ENCODE measurements around the gene SCIN. TPM values are rescaled to one million over a fixed set of nuclear protein-coding genes. Genes with fewer than 3 reads are reported as not detected.
"Not testable (repeated sequence)": the region's sequence is repeated elsewhere in the genome, so short reads cannot be mapped to it uniquely, and the experiment has no call there.

The SCIN gene
- total and polyA plus RNA-seq, 7 donors: 0.28 to 59.4 (median 1.8) TPM

GRCh38 chr7:12685550-12685949 is 115.0 kb downstream of the SCIN start:
- Histone ChIP-seq H3K27me3 (no peaks in the 10 kb centered on the region), H3K4me1 (peaks cover 0 to 15% (median 10%) of the 10 kb centered on the region in 4 donors), H3K4me3 (no peak overlapping the region), H3K36me3 (no peaks in the 10 kb centered on the region), H3K27ac (peak overlapping the region; percentile 88 to 97 (median 94)), H3K9me3 (no peaks in the 10 kb centered on the region)
- DNase-seq: no peak
- WGBS, 2 donors: 89% methylated on average over 13 of the region's 13 CpGs
- TF ChIP-seq POLR2A (IDR thresholded peaks at IDR 0.05): no peak
- TF ChIP-seq EP300 (IDR thresholded peaks at IDR 0.05): no peak
- TF ChIP-seq, protein P1, sequence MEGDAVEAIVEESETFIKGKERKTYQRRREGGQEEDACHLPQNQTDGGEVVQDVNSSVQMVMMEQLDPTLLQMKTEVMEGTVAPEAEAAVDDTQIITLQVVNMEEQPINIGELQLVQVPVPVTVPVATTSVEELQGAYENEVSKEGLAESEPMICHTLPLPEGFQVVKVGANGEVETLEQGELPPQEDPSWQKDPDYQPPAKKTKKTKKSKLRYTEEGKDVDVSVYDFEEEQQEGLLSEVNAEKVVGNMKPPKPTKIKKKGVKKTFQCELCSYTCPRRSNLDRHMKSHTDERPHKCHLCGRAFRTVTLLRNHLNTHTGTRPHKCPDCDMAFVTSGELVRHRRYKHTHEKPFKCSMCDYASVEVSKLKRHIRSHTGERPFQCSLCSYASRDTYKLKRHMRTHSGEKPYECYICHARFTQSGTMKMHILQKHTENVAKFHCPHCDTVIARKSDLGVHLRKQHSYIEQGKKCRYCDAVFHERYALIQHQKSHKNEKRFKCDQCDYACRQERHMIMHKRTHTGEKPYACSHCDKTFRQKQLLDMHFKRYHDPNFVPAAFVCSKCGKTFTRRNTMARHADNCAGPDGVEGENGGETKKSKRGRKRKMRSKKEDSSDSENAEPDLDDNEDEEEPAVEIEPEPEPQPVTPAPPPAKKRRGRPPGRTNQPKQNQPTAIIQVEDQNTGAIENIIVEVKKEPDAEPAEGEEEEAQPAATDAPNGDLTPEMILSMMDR (IDR thresholded peaks at IDR 0.05): no peak
- TF ChIP-seq POLR2AphosphoS5 (IDR thresholded peaks at IDR 0.05): no peak
- intact Hi-C loops (cut with DNase I): no loop called here

- DNase-seq: peak; percentile 95
- intact Hi-C loops (cut with DNase I): loop anchor here (1.0 to 2.0 kb wide), 2 partner anchors 47 to 576 kb away; no protein-coding TSS in a partner anchor
- WGBS, 2 donors: 2 to 5% methylated on average over 54 of the region's 54 CpGs
- Histone ChIP-seq H3K27me3 (no peaks in the 10 kb centered on the region), H3K27ac (peak overlapping the region; percentile 88 to 97 (median 94)), H3K9me3 (no peaks in the 10 kb centered on the region), H3K4me3 (peak overlapping the region; percentile 74 to 99 (median 91)), H3K36me3 (no peaks in the 10 kb centered on the region), H3K4me1 (peaks cover 0 to 18% (median 10%) of the 10 kb centered on the region in 4 donors)
- TF ChIP-seq, protein P1 (IDR thresholded peaks at IDR 0.05): peak; percentile 41 to 87 (median 60)
- TF ChIP-seq POLR2AphosphoS5 (IDR thresholded peaks at IDR 0.05) (peak in 3 of 4 donors; percentile 39 to 74 (median 52)), EP300 (IDR thresholded peaks at IDR 0.05) (peak in 3 of 4 donors; percentile 4 to 88 (median 81)), POLR2A (IDR thresholded peaks at IDR 0.05) (no peak)
Observed at GRCh38 chr7:12686234-12686890, 115.8 kb downstream of the SCIN start.

GRCh38 chr7:12686891-12687717 is 116.6 kb downstream of the SCIN start, which contains the start of gene ARL4A:
Gene ARL4A (plus strand): TSS chr7:12687633. CDS start chr7:12688255, 622 bp downstream.
- Histone ChIP-seq H3K4me1 (peaks cover 0 to 24% (median 10%) of the 10 kb centered on the region in 4 donors), H3K9me3 (no peaks in the 10 kb centered on the region), H3K36me3 (no peaks in the 10 kb centered on the region), H3K27me3 (no peaks in the 10 kb centered on the region), H3K4me3 (peak within 1 kb of the TSS; percentile 74 to 99 (median 91)), H3K27ac (peak within 1 kb of the TSS; percentile 88 to 97 (median 94))
- peak; percentile 86 to 96 (median 93) for TF ChIP-seq POLR2AphosphoS5 (IDR thresholded peaks at IDR 0.05)
- no peak for TF ChIP-seq EP300 (IDR thresholded peaks at IDR 0.05)
- TF ChIP-seq, protein P1 (IDR thresholded peaks at IDR 0.05): peak in 1 of 4 experiments; percentile 14
- TF ChIP-seq POLR2A (IDR thresholded peaks at IDR 0.05): peak; percentile 81 to 86
- peak; percentile 99 for DNase-seq
- intact Hi-C loops (cut with DNase I): loop anchor here (1.0 to 2.0 kb wide), 2 partner anchors 48 to 576 kb away; no protein-coding TSS in a partner anchor
- WGBS, 2 donors: 0 to 1% methylated on average over 73 of the region's 73 CpGs

- WGBS, 2 donors: 5 to 14% methylated on average over 12 of the region's 12 CpGs
- H3K4me1 ChIP-seq: peaks cover 0 to 25% (median 10%) of the 10 kb centered on the region in 4 donors
- H3K27ac ChIP-seq: peak overlapping the region; percentile 88 to 97 (median 94)
- H3K27me3 ChIP-seq: no peaks in the 10 kb centered on the region
- H3K9me3 ChIP-seq: no peaks in the 10 kb centered on the region
- peak overlapping the region; percentile 74 to 99 (median 91) for H3K4me3 ChIP-seq
- H3K36me3 ChIP-seq: no peaks in the 10 kb centered on the region
- DNase-seq: no peak
- no peak for TF ChIP-seq POLR2A (IDR thresholded peaks at IDR 0.05)
- TF ChIP-seq, protein P1 (IDR thresholded peaks at IDR 0.05): no peak
- no peak for TF ChIP-seq EP300 (IDR thresholded peaks at IDR 0.05)
- no peak for TF ChIP-seq POLR2AphosphoS5 (IDR thresholded peaks at IDR 0.05)
- intact Hi-C loops (cut with DNase I): loop anchor here (2.0 kb wide), 1 partner anchor 575 kb away; no protein-coding TSS in a partner anchor
Observed at GRCh38 chr7:12687718-12688171, 117.2 kb downstream of the SCIN start.

DNA sequence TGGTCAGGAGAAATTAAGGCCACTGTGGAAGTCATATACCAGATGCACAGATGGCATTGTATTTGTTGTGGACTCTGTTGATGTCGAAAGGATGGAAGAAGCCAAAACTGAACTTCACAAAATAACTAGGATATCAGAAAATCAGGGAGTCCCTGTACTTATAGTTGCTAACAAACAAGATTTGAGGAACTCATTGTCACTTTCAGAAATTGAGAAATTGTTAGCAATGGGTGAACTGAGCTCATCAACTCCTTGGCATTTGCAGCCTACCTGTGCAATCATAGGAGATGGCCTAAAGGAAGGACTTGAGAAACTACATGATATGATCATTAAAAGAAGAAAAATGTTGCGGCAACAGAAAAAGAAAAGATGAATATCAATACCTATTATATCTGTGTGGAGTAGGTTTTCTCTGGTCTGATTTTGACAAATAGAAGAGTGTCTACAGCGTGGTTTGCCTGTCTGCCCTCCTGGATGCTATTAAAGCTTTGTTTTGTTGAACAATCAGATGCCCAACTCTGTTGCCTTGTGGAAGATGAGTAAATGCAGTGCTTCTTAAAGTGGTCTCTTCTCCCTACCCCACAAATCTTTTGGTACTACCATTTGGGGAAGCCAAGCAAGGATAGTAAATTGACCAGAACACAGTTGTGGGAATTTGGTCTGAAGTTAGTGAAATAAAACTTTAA is 118.1 kb downstream of the SCIN start:
- H3K27me3 ChIP-seq; H3K9me3 ChIP-seq; H3K36me3 ChIP-seq; intact Hi-C loops (cut with DNase I); DNase-seq: not testable (repeated sequence)
- H3K4me3 ChIP-seq: peak overlapping the region in 3 of 4 donors; percentile 74 to 99 (median 89)
- H3K4me1 ChIP-seq: peaks cover 0 to 25% (median 10%) of the 10 kb centered on the region in 4 donors
- WGBS, 2 donors: 82 to 96% methylated on average over 3 of the region's 3 CpGs
- H3K27ac ChIP-seq: peak overlapping the region in 1 of 4 donors; percentile 95

Data from sigmoid colon (tissue), 7 donors.